ENCODE measurements around the gene CAV2. TPM values are rescaled to one million over a fixed set of nuclear protein-coding genes. Genes with fewer than 3 reads are reported as not detected.

The CAV2 gene
- polyA plus RNA-seq, 1 donor = 50.1 TPM

DNA sequence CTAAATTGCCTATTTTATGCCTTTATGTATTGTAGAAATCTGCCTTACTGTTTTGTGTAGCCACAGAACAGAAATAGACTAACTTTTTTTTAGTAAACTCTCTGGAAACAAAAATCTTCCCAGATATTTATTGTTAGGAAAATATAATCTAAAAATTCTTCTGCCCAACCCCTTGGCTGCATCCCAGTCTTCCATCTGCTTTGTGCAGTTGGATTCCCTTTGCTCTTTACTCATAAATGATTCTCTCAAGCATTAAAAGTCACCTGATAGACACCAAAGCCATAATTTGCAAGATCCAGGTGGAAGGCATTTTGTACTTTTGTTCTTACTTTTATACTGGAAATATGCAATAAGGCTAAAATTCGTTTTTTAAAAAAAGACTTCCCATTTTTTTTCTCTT, 6.1 kb upstream of the CAV2 start:
- Histone ChIP-seq H3K36me3 (ENCODE audit: control insufficient read depth, insufficient read depth, low read length) (no peaks in the 10 kb centered on the region), H3K9me3 (ENCODE audit: control insufficient read depth, low read depth, low read length) (no peaks in the 10 kb centered on the region), H3K4me1 (ENCODE audit: control insufficient read depth, insufficient read depth, low read length) (no peaks in the 10 kb centered on the region), H3K27ac (ENCODE audit: low read length) (no peak overlapping the region), H3K4me3 (ENCODE audit: low read length) (no peak overlapping the region), H3K27me3 (ENCODE audit: control insufficient read depth, insufficient read depth, low read length) (no peaks in the 10 kb centered on the region)
- WGBS (ENCODE audit: insufficient coverage, low lambda C conversion rate) = 60% methylated on average over 1 of the region's 1 CpG
- no peak for DNase-seq

DNA sequence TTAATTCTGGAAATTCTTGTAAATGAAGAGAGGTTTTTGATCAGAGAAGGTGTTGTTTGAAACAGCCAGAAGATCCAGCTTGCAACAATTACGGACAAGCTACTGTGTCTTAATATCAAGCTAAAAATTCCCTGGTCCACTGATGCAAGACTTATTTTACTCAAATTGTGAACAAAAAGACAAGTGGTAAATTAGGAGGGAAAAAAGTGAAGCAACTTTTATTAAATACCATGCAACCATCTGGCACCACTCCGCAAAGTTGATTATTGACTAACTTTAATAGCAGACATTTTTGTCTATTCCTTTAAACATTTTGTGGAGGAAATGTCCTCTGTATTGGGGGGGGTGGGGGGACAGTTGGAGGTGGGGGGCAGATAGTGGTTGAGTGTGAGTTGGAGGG, 5.1 kb upstream of the CAV2 start:
- no peak overlapping the region for H3K27ac ChIP-seq (ENCODE audit: low read length)

DNA sequence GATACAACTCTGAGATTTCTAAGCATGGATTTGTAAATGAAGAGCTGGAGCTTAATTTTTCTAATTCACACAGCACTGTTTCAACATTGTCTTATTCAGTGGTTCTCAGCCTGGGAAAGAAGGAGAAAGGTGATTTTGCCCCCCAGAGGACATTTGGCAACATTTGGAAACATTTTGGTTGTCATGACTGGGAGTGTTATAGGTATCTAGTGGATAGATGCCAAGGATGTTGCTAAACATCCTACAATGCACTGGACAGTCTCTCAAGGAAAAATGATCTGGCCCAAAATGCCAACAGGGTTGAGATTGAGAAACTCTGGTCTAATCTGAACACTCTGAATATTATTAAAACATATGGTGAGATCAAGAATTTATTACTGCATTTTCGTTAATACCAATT, 3.8 kb upstream of the CAV2 start:
- Histone ChIP-seq H3K4me3 (ENCODE audit: low read length) (no peak overlapping the region), H3K27ac (ENCODE audit: low read length) (no peak overlapping the region)

More for the DNA sequence above, 5.1 kb upstream of the CAV2 start:
- WGBS (ENCODE audit: insufficient coverage, low lambda C conversion rate) = 100% methylated on average over 1 of the region's 2 CpGs
- no peaks in the 10 kb centered on the region for H3K27me3 ChIP-seq (ENCODE audit: control insufficient read depth, insufficient read depth, low read length)
- peaks cover 3% of the 10 kb centered on the region for H3K4me1 ChIP-seq (ENCODE audit: control insufficient read depth, insufficient read depth, low read length)
- H3K36me3 ChIP-seq (ENCODE audit: control insufficient read depth, insufficient read depth, low read length) = no peaks in the 10 kb centered on the region
- DNase-seq = no peak
- no peaks in the 10 kb centered on the region for H3K9me3 ChIP-seq (ENCODE audit: control insufficient read depth, low read depth, low read length)
- H3K4me3 ChIP-seq (ENCODE audit: low read length) = no peak overlapping the region

DNA sequence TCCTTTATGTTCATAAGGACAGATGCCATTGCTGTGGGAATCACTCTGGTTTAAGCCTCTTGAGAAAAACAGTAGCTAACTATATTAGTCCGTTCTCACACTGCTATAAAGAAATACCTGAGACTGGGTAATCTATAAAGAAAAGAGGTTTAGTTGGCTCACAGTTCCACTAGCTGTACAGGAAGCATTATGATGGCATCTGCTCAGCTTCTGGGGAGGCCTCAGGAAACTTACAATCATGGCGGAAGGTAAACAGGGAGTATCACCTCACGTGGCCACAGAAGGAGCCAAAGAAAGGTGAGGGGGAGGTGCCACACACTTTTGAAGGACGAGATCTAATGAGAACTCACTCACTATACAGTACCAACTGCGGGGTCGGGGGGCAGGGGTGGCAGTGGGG, 2.9 kb upstream of the CAV2 start:
- H3K9me3 ChIP-seq (ENCODE audit: control insufficient read depth, low read depth, low read length) = no peaks in the 10 kb centered on the region
- no peak overlapping the region for H3K27ac ChIP-seq (ENCODE audit: low read length)
- peaks cover 10% of the 10 kb centered on the region for H3K4me1 ChIP-seq (ENCODE audit: control insufficient read depth, insufficient read depth, low read length)
- H3K27me3 ChIP-seq (ENCODE audit: control insufficient read depth, insufficient read depth, low read length) = no peaks in the 10 kb centered on the region
- no CpG with 5 or more reads among the region's 6 CpGs for WGBS (ENCODE audit: insufficient coverage, low lambda C conversion rate)
- no peak for DNase-seq
- no peak overlapping the region for H3K4me3 ChIP-seq (ENCODE audit: low read length)
- no peaks in the 10 kb centered on the region for H3K36me3 ChIP-seq (ENCODE audit: control insufficient read depth, insufficient read depth, low read length)

More for the DNA sequence above, 3.8 kb upstream of the CAV2 start:
- Histone ChIP-seq H3K9me3 (ENCODE audit: control insufficient read depth, low read depth, low read length) (no peaks in the 10 kb centered on the region), H3K27me3 (ENCODE audit: control insufficient read depth, insufficient read depth, low read length) (no peaks in the 10 kb centered on the region), H3K36me3 (ENCODE audit: control insufficient read depth, insufficient read depth, low read length) (no peaks in the 10 kb centered on the region), H3K4me1 (ENCODE audit: control insufficient read depth, insufficient read depth, low read length) (peaks cover 8% of the 10 kb centered on the region)
- WGBS (ENCODE audit: insufficient coverage, low lambda C conversion rate) = no CpG with 5 or more reads among the region's 1 CpG
- no peak for DNase-seq

DNA sequence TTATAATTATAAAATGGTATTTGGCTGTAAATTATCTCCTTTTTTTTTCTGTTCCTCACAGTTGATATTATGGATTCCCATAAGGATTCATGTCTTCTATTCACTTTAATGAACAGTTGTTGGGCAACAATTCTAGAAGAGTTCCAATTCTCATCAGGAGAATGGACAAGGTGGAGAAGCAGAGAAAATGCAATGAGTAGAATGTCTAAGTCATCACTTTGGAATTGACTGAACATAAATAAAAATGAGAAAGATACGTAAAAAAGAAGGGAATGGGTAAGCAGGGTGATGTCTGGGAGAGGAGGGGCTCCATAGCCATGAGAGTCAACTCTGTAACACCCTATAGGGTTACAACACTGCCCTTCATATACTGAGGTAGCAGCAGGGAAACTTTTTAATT, 1.8 kb upstream of the CAV2 start:
- H3K36me3 ChIP-seq (ENCODE audit: control insufficient read depth, insufficient read depth, low read length) = no peaks in the 10 kb centered on the region
- no peaks in the 10 kb centered on the region for H3K27me3 ChIP-seq (ENCODE audit: control insufficient read depth, insufficient read depth, low read length)
- no peaks in the 10 kb centered on the region for H3K9me3 ChIP-seq (ENCODE audit: control insufficient read depth, low read depth, low read length)
- no peak overlapping the region for H3K27ac ChIP-seq (ENCODE audit: low read length)
- 100% methylated on average over 1 of the region's 1 CpG for WGBS (ENCODE audit: insufficient coverage, low lambda C conversion rate)
- peaks cover 15% of the 10 kb centered on the region for H3K4me1 ChIP-seq (ENCODE audit: control insufficient read depth, insufficient read depth, low read length)
- H3K4me3 ChIP-seq (ENCODE audit: low read length) = no peak overlapping the region
- DNase-seq = no peak

DNA sequence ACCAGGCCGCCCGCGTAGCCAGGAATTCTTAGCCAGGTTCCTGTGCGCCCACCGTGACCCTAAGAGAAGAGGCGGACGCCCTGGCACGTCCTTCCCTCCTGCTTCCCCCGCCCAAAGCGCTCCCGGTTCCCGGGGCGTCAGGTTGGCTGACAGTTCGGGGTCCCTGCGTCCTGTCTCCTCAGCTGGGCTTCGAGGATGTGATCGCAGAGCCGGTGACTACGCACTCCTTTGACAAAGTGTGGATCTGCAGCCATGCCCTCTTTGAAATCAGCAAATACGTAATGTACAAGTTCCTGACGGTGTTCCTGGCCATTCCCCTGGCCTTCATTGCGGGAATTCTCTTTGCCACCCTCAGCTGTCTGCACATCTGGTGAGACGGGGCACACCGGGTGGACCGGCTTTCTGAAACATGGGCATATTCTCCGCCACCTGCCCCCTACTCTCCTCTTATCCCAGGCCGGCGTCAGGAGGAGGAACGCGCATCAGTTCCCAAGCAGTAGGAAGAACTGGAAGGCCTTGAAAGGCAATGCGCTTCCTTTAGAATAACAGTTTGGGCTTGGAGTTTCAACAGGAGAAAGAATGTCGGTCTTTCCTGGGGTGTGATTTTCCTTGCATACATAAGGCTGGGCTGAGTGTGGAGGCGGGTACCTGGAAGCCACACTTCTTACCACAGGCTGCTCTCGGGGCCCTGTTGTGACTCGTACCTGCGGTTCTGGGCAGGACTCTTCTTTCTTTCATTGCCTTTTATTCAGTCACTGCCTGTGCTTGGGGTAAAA, 728 bp downstream of the CAV2 start:
- Histone ChIP-seq H3K27me3 (ENCODE audit: control insufficient read depth, insufficient read depth, low read length) (no peaks in the 10 kb centered on the region), H3K4me1 (ENCODE audit: control insufficient read depth, insufficient read depth, low read length) (peaks cover 15% of the 10 kb centered on the region), H3K36me3 (ENCODE audit: control insufficient read depth, insufficient read depth, low read length) (peaks cover under 1% of the 10 kb centered on the region), H3K9me3 (ENCODE audit: control insufficient read depth, low read depth, low read length) (no peaks in the 10 kb centered on the region), H3K4me3 (ENCODE audit: low read length) (peak overlapping the region; percentile 82), H3K27ac (ENCODE audit: low read length) (peak overlapping the region; percentile 78)
- peak in 1 of 2 donors; percentile 73 for DNase-seq
- 17% methylated on average over 2 of the region's 36 CpGs for WGBS (ENCODE audit: insufficient coverage, low lambda C conversion rate)

DNA sequence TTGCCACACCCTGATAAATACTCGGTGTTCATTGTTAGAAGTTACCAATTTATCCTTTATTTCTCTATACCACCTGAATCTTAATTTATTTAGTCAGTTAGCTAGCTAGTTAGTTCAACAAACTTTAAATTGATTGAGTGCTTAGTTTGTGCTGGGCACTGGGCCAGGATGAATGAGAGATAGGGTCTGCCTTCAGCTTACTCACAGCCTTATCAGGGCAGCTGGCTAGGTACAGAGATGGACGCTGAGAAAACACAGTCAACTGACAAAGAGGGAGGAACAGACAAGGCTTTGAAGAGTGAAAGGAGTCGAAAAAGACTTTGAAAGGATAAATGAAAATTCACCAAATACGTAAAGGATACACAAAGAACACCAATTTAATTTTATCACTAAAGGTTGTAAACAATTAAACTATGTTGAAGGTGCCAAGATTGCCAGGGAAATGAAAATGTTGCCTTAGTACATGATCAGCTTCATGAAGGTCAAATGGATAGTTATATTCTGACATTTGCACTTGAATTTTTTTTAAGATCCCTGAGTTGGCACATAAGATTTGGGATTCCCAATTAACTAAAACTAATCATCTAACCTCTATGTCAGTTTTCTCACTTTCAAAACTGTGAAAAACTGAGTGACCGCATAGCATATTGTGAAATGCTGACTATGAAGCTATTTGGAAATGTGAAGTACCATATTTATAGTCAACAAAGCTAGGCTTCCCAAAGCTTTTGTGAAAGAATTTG, 2.1 kb downstream of the CAV2 start:
- Histone ChIP-seq H3K9me3 (ENCODE audit: control insufficient read depth, low read depth, low read length) (no peaks in the 10 kb centered on the region), H3K27me3 (ENCODE audit: control insufficient read depth, insufficient read depth, low read length) (no peaks in the 10 kb centered on the region), H3K27ac (ENCODE audit: low read length) (peak overlapping the region; percentile 78), H3K4me1 (ENCODE audit: control insufficient read depth, insufficient read depth, low read length) (peaks cover 15% of the 10 kb centered on the region), H3K36me3 (ENCODE audit: control insufficient read depth, insufficient read depth, low read length) (peaks cover 8% of the 10 kb centered on the region), H3K4me3 (ENCODE audit: low read length) (no peak overlapping the region)
- WGBS (ENCODE audit: insufficient coverage, low lambda C conversion rate) = 17% methylated on average over 4 of the region's 5 CpGs
- peak in 1 of 2 donors; percentile 76 for DNase-seq

DNA sequence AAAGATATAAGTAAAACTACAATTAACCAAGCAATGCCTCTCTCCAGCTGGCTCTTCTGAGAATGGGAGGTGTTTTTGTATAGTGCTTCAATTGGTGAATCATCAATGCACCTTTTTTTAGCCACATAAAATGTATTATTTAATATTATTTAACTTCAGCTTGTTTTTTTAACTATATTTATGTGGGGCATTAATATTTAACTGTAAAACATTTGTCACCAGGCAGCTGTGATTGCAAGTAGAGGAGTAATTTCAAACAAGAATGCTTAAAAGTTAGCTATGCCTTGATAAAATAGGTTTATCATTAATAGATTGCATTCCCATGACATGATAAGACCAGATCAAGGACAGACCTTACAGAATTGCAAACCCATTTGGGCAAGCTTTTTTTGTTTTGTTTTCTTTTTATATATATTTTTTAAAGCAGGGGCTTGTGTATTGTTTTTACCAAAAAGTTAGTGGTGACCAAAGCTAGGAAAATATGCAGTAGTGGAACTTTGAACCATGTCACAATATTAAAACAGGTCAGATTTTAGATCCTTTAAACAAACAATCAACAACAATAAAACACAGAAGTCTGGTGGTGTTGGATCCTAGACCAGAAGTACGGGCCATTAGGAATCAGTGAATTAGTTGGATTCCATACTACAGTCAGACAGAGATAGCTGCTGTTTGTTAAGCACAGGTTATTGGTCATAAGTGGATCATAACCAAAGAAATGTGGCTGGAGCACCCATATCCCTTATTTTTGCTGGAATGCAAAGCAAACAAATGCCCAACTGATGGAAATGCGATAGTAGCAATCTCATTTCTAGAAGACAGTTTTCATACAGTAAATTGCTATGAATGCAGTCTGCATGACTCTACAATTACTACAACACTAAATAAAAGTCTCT, 2.9 kb downstream of the CAV2 start:
- peaks cover 8% of the 10 kb centered on the region for H3K36me3 ChIP-seq (ENCODE audit: control insufficient read depth, insufficient read depth, low read length)
- H3K4me3 ChIP-seq (ENCODE audit: low read length) = no peak overlapping the region
- peaks cover 15% of the 10 kb centered on the region for H3K4me1 ChIP-seq (ENCODE audit: control insufficient read depth, insufficient read depth, low read length)
- no peaks in the 10 kb centered on the region for H3K27me3 ChIP-seq (ENCODE audit: control insufficient read depth, insufficient read depth, low read length)
- DNase-seq = peak in 1 of 2 donors; percentile 37
- peak overlapping the region; percentile 78 for H3K27ac ChIP-seq (ENCODE audit: low read length)
- H3K9me3 ChIP-seq (ENCODE audit: control insufficient read depth, low read depth, low read length) = no peaks in the 10 kb centered on the region
- WGBS (ENCODE audit: insufficient coverage, low lambda C conversion rate) = 17% methylated on average over 1 of the region's 2 CpGs

DNA sequence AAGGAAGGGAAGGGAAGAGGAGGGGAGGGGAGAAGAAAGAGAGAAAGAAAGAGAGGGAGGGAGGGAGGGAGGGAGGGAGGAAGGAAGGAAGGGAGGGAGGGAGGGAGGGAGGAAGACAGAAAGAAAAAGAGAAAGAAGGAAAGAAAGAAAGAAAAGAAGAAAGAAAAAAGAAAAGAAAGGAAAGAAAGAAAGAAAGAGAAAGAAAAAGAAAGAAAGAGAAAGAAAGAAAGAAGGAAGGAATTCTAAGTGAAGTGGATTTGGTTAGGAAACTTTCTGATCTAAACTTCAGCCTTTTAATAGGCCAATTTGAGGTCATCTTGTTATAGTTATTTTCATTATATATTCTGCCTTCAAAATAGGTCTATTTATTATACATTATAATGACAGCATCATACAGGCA, 4.3 kb downstream of the CAV2 start:
- H3K9me3 ChIP-seq (ENCODE audit: control insufficient read depth, low read depth, low read length) = no peaks in the 10 kb centered on the region
- no peak for DNase-seq
- H3K27ac ChIP-seq (ENCODE audit: low read length) = no peak overlapping the region
- H3K36me3 ChIP-seq (ENCODE audit: control insufficient read depth, insufficient read depth, low read length) = peaks cover 8% of the 10 kb centered on the region
- H3K27me3 ChIP-seq (ENCODE audit: control insufficient read depth, insufficient read depth, low read length) = no peaks in the 10 kb centered on the region
- no peak overlapping the region for H3K4me3 ChIP-seq (ENCODE audit: low read length)
- H3K4me1 ChIP-seq (ENCODE audit: control insufficient read depth, insufficient read depth, low read length) = peaks cover 15% of the 10 kb centered on the region

DNA sequence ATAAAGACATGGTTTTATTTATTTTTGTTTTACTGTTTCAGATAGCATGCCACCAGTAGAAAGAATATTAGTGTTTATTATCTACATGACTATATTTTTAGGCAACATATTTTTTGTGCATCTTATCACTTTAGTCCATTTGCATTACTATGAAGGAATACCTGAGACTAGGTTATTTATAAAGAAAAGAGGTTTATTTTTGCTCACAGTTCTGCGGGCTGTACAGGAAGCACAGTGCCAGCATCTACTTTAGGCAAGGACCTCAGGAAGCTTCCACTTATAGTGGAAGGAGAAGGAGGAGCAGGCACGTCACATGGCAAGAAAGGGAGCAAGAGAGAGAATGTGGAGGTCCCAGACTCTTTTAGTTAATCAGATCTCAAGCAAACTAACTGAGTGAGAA, 5.7 kb downstream of the CAV2 start:
- 100% methylated on average over 1 of the region's 2 CpGs for WGBS (ENCODE audit: insufficient coverage, low lambda C conversion rate)
- H3K27me3 ChIP-seq (ENCODE audit: control insufficient read depth, insufficient read depth, low read length) = no peaks in the 10 kb centered on the region
- DNase-seq = no peak
- peaks cover 11% of the 10 kb centered on the region for H3K4me1 ChIP-seq (ENCODE audit: control insufficient read depth, insufficient read depth, low read length)
- no peaks in the 10 kb centered on the region for H3K9me3 ChIP-seq (ENCODE audit: control insufficient read depth, low read depth, low read length)
- H3K4me3 ChIP-seq (ENCODE audit: low read length) = no peak overlapping the region
- peaks cover 8% of the 10 kb centered on the region for H3K36me3 ChIP-seq (ENCODE audit: control insufficient read depth, insufficient read depth, low read length)
- H3K27ac ChIP-seq (ENCODE audit: low read length) = no peak overlapping the region

Data from large intestine (tissue), 3 donors.